ENCODE measurements around the gene MRPL36. TPM values are rescaled to one million over a fixed set of nuclear protein-coding genes. Genes with fewer than 3 reads are reported as not detected.

MRPL36 gene
- 70.1 and 72.5 TPM in 2 replicates for polyA plus RNA-seq (2013)

DNA sequence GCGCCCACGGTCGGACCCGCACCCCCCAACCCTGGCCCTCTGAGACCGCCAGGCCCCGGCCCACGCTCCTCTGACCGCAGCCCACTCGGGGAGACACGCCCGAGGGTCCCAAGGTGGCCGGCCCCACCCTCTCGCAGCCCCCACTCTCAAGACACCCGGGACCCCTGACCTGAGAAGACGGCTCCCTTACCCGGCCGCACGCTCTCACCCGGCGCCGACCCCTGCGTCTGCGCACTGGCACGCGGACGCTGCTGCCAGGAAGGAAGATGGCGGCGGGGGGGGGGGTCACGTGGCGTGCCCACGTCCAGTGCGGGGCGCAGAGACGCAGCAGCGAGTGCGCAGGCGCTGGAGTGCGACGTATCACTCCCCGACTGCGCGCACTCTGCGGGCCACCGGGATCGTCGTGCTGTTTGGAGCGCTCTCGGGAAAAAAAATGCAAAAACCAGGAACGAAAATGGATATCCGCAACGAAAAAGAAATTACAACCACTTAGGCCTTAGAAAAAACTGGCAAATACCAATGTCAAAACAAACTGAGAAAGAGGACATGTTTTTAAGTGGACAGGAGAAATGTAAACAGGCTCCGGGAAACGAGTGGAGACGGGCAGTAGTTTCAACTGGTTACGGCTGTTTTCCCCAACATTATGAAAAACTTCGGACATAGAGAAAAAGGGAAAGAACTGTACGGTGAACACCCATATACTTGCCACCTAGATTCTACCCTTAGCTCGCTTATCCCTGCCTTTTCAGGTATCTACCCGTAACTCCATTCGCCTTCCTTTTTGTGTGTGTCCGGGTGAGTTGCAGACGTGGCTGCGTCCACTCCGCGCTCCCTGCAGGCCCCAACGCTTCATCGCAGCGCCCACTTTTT is at the start of gene MRPL36:
Gene MRPL36, minus strand, starts transcription at position 236 of the 870 bp plus-strand sequence. CDS start 902 bp downstream, outside the sequence.
- Histone ChIP-seq H3K23ac (ENCODE audit: low read length) (no peak within 1 kb of the TSS), H3K18ac (ENCODE audit: low read length) (peak within 1 kb of the TSS; percentile 91), H2AK5ac (ENCODE audit: low read length) (no peak within 1 kb of the TSS), H3K4me3 (ENCODE audit: low read depth, low read length) (peak within 1 kb of the TSS; percentile 90), H3K4me1 (ENCODE audit: control insufficient read depth in 1 of 2, insufficient read depth in 2 of 2, low read length in 2 of 2) (peaks cover 3 to 8% of the 10 kb centered on the region in 2 experiments), H3K27ac (ENCODE audit: low read depth, low read length) (no peak within 1 kb of the TSS), H3K79me2 (ENCODE audit: control insufficient read depth, insufficient read depth, low read length, poor library complexity) (peaks cover 10% of the 10 kb centered on the region), H4K12ac (ENCODE audit: low read depth, low read length) (peak within 1 kb of the TSS; percentile 57), H3K27me3 (ENCODE audit: insufficient read depth, low read length) (no peaks in the 10 kb centered on the region), H3K14ac (ENCODE audit: low read length) (peak within 1 kb of the TSS; percentile 78), H3K9ac (ENCODE audit: low read length) (peak within 1 kb of the TSS; percentile 77), H2BK12ac (ENCODE audit: low read length) (no peak within 1 kb of the TSS), H3K4me2 (ENCODE audit: low read length) (peak within 1 kb of the TSS; percentile 79), H4K8ac (ENCODE audit: low read depth, low read length) (peak within 1 kb of the TSS; percentile 75), H2AFZ (ENCODE audit: insufficient read depth, low read length, poor library complexity) (peak within 1 kb of the TSS; percentile 80), H3K9me3 (ENCODE audit: insufficient read depth, low read depth, low read length) (peaks cover 2% of the 10 kb centered on the region), H2BK5ac (ENCODE audit: low read depth, low read length, poor library complexity) (peak within 1 kb of the TSS; percentile 35), H3K4ac (ENCODE audit: low read depth, low read length) (peak within 1 kb of the TSS; percentile 59), H4K91ac (ENCODE audit: low read depth, low read length) (peak within 1 kb of the TSS; percentile 77), H2BK120ac (ENCODE audit: insufficient read depth, low read length, poor library complexity) (peak within 1 kb of the TSS; percentile 13), H3K79me1 (ENCODE audit: low read length) (peaks cover 14% of the 10 kb centered on the region), H3K36me3 (ENCODE audit: control insufficient read depth in 1 of 2, insufficient read depth in 2 of 2, low read length in 2 of 2) (peaks cover 34 to 40% of the 10 kb centered on the region in 2 experiments)
- WGBS (ENCODE audit: extremely low coverage, insufficient coverage, insufficient read length) = no CpG with 5 or more reads among the region's 68 CpGs
- DNase-seq = peak; percentile 92 to 97

DNA sequence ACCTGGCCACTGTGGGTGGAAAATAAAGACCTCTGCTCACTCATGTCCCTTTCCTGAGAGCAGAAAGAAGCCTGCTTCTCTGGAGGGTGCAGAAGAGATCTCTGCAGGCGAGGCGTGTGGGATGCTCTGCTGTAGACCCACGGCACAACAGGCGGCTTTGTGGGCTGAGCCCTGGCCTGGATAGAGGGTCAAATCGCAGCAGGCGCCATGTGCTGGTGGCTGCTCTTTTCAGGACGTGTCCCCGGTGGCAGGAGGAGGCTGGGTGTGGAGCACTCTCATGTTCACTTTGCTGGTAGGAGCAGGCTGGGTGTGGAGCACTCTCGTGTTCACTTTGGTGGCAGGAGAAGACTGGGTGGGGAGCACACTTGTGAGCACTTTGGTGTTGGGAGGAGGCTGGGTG is 48.0 kb upstream of the MRPL36 start:
- Histone ChIP-seq H4K12ac (ENCODE audit: low read depth, low read length) (no peak overlapping the region), H3K79me1 (ENCODE audit: low read length) (no peaks in the 10 kb centered on the region), H2BK120ac (ENCODE audit: insufficient read depth, low read length, poor library complexity) (no peak overlapping the region), H3K14ac (ENCODE audit: low read length) (no peak overlapping the region), H3K23ac (ENCODE audit: low read length) (no peak overlapping the region), H3K27me3 (ENCODE audit: insufficient read depth, low read length) (peaks cover 12% of the 10 kb centered on the region), H3K9me3 (ENCODE audit: insufficient read depth, low read depth, low read length) (peaks cover 8% of the 10 kb centered on the region), H4K91ac (ENCODE audit: low read depth, low read length) (no peak overlapping the region), H3K9ac (ENCODE audit: low read length) (no peak overlapping the region), H4K8ac (ENCODE audit: low read depth, low read length) (no peak overlapping the region), H3K79me2 (ENCODE audit: control insufficient read depth, insufficient read depth, low read length, poor library complexity) (no peaks in the 10 kb centered on the region), H3K4me3 (ENCODE audit: low read depth, low read length) (peak overlapping the region; percentile 14), H2AFZ (ENCODE audit: insufficient read depth, low read length, poor library complexity) (no peak overlapping the region), H3K36me3 (ENCODE audit: control insufficient read depth in 1 of 2, insufficient read depth in 2 of 2, low read length in 2 of 2) (no peaks in the 10 kb centered on the region), H3K4me2 (ENCODE audit: low read length) (no peak overlapping the region), H3K27ac (ENCODE audit: low read depth, low read length) (no peak overlapping the region), H2BK5ac (ENCODE audit: low read depth, low read length, poor library complexity) (no peak overlapping the region), H2BK12ac (ENCODE audit: low read length) (no peak overlapping the region), H3K18ac (ENCODE audit: low read length) (no peak overlapping the region), H2AK5ac (ENCODE audit: low read length) (no peak overlapping the region), H3K4me1 (ENCODE audit: control insufficient read depth in 1 of 2, insufficient read depth in 2 of 2, low read length in 2 of 2) (peaks cover 6 to 9% of the 10 kb centered on the region in 2 experiments), H3K4ac (ENCODE audit: low read depth, low read length) (no peak overlapping the region)
- DNase-seq = no peak
- WGBS (ENCODE audit: extremely low coverage, insufficient coverage, insufficient read length) = no CpG with 5 or more reads among the region's 9 CpGs

- H4K12ac ChIP-seq (ENCODE audit: low read depth, low read length) = no peak overlapping the region
- no peak overlapping the region for H3K18ac ChIP-seq (ENCODE audit: low read length)
- no peak overlapping the region for H2AFZ ChIP-seq (ENCODE audit: insufficient read depth, low read length, poor library complexity)
- no peak overlapping the region for H2BK12ac ChIP-seq (ENCODE audit: low read length)
- no peak overlapping the region for H2BK120ac ChIP-seq (ENCODE audit: insufficient read depth, low read length, poor library complexity)
- no peak overlapping the region for H3K4ac ChIP-seq (ENCODE audit: low read depth, low read length)
- no peak overlapping the region for H3K4me2 ChIP-seq (ENCODE audit: low read length)
- no peak overlapping the region for H3K23ac ChIP-seq (ENCODE audit: low read length)
- no peak for DNase-seq
- no peak overlapping the region for H2AK5ac ChIP-seq (ENCODE audit: low read length)
- no peak overlapping the region for H3K14ac ChIP-seq (ENCODE audit: low read length)
- H3K79me2 ChIP-seq (ENCODE audit: control insufficient read depth, insufficient read depth, low read length, poor library complexity) = no peaks in the 10 kb centered on the region
- no peaks in the 10 kb centered on the region for H3K79me1 ChIP-seq (ENCODE audit: low read length)
- no peak overlapping the region for H3K9ac ChIP-seq (ENCODE audit: low read length)
- peaks cover 7% of the 10 kb centered on the region for H3K9me3 ChIP-seq (ENCODE audit: insufficient read depth, low read depth, low read length)
- no peak overlapping the region for H3K27ac ChIP-seq (ENCODE audit: low read depth, low read length)
- H2BK5ac ChIP-seq (ENCODE audit: low read depth, low read length, poor library complexity) = no peak overlapping the region
- H3K27me3 ChIP-seq (ENCODE audit: insufficient read depth, low read length) = peaks cover 12% of the 10 kb centered on the region
- H3K4me1 ChIP-seq (ENCODE audit: control insufficient read depth in 1 of 2, insufficient read depth in 2 of 2, low read length in 2 of 2) = peaks cover 6 to 9% of the 10 kb centered on the region in 2 experiments
- no peak overlapping the region for H4K91ac ChIP-seq (ENCODE audit: low read depth, low read length)
- H3K4me3 ChIP-seq (ENCODE audit: low read depth, low read length) = no peak overlapping the region
- H3K36me3 ChIP-seq (ENCODE audit: control insufficient read depth in 1 of 2, insufficient read depth in 2 of 2, low read length in 2 of 2) = no peaks in the 10 kb centered on the region
- no peak overlapping the region for H4K8ac ChIP-seq (ENCODE audit: low read depth, low read length)
- WGBS (ENCODE audit: extremely low coverage, insufficient coverage, insufficient read length) = no CpG with 5 or more reads among the region's 10 CpGs
Measured at GRCh38 chr5:1847056-1847455, 47.4 kb upstream of the MRPL36 start.

DNA sequence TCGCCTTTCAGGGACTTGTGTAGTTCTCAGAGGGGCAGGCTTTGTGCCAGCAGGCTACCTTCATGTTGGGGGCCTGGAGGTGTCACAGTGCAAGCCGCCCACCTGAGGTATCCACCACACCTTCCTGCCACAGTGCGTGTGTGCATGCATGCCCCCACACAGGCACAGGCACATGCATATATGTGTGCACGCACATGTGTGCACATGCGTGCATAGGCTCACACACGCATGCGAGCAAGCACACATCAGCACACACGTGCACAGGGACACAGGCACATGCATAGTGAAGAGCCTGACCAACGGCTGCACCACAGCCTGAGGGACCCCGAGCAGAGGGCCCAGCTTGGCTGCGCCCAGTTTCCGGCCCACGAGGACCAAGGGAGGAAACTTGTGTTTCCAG is 46.9 kb upstream of the MRPL36 start:
- no peaks in the 10 kb centered on the region for H3K79me2 ChIP-seq (ENCODE audit: control insufficient read depth, insufficient read depth, low read length, poor library complexity)
- H3K23ac ChIP-seq (ENCODE audit: low read length) = peak overlapping the region; percentile 14
- H2BK120ac ChIP-seq (ENCODE audit: insufficient read depth, low read length, poor library complexity) = no peak overlapping the region
- WGBS (ENCODE audit: extremely low coverage, insufficient coverage, insufficient read length) = no CpG with 5 or more reads among the region's 13 CpGs
- DNase-seq = no peak
- peaks cover 6% of the 10 kb centered on the region in 2 experiments for H3K4me1 ChIP-seq (ENCODE audit: control insufficient read depth in 1 of 2, insufficient read depth in 2 of 2, low read length in 2 of 2)
- no peak overlapping the region for H3K9ac ChIP-seq (ENCODE audit: low read length)
- no peak overlapping the region for H3K4me2 ChIP-seq (ENCODE audit: low read length)
- no peak overlapping the region for H3K27ac ChIP-seq (ENCODE audit: low read depth, low read length)
- H3K27me3 ChIP-seq (ENCODE audit: insufficient read depth, low read length) = peaks cover 12% of the 10 kb centered on the region
- no peak overlapping the region for H2AFZ ChIP-seq (ENCODE audit: insufficient read depth, low read length, poor library complexity)
- H4K8ac ChIP-seq (ENCODE audit: low read depth, low read length) = no peak overlapping the region
- peak overlapping the region; percentile 47 for H3K4me3 ChIP-seq (ENCODE audit: low read depth, low read length)
- H3K14ac ChIP-seq (ENCODE audit: low read length) = no peak overlapping the region
- H3K36me3 ChIP-seq (ENCODE audit: control insufficient read depth in 1 of 2, insufficient read depth in 2 of 2, low read length in 2 of 2) = no peaks in the 10 kb centered on the region
- peaks cover 2% of the 10 kb centered on the region for H3K9me3 ChIP-seq (ENCODE audit: insufficient read depth, low read depth, low read length)
- H2BK12ac ChIP-seq (ENCODE audit: low read length) = no peak overlapping the region
- H3K18ac ChIP-seq (ENCODE audit: low read length) = no peak overlapping the region
- H4K12ac ChIP-seq (ENCODE audit: low read depth, low read length) = no peak overlapping the region
- no peak overlapping the region for H2BK5ac ChIP-seq (ENCODE audit: low read depth, low read length, poor library complexity)
- no peak overlapping the region for H3K4ac ChIP-seq (ENCODE audit: low read depth, low read length)
- H4K91ac ChIP-seq (ENCODE audit: low read depth, low read length) = no peak overlapping the region
- H2AK5ac ChIP-seq (ENCODE audit: low read length) = no peak overlapping the region
- no peaks in the 10 kb centered on the region for H3K79me1 ChIP-seq (ENCODE audit: low read length)

Data from trophoblast cell (in vitro differentiated cells and primary cell).